ENCODE data around the gene DISC1. TPM values are rescaled to one million over a fixed set of nuclear protein-coding genes. Genes with fewer than 3 reads are reported as not detected.

The DISC1 gene
- total RNA-seq, 2 donors from 2014 or later = 8.0 to 9.4 TPM

GRCh38 chr1:231684356-231685244, 58.0 kb downstream of the DISC1 start:
- Histone ChIP-seq H3K9me3 (ENCODE audit: control insufficient read depth, low read length) (peaks cover 34% of the 10 kb centered on the region), H3K4me3 (ENCODE audit: low read length) (no peak overlapping the region), H3K4me1 (ENCODE audit: control insufficient read depth, insufficient read depth, low read length) (no peaks in the 10 kb centered on the region), H3K9ac (ENCODE audit: extremely low read depth, low read length, poor library complexity, severe bottlenecking) (no peak overlapping the region), H3K36me3 (ENCODE audit: control insufficient read depth, insufficient read depth, low read length) (no peaks in the 10 kb centered on the region), H3K27ac (ENCODE audit: low read depth, low read length) (no peak overlapping the region), H3K27me3 (ENCODE audit: control insufficient read depth, insufficient read depth, low read length, poor library complexity, severe bottlenecking) (no peaks in the 10 kb centered on the region)
- DNase-seq = no peak
- 88 to 94% methylated on average over 10 to 12 of the region's 15 CpGs for WGBS, 2 experiments (ENCODE audit: insufficient coverage in 1 of 2, insufficient read length in 1 of 2)
- no peak for TF ChIP-seq CTCF (conservative IDR thresholded peaks at IDR 0.05)
- Mint-ChIP-seq H3K4me1 (peaks cover 6% of the 10 kb centered on the region), H3K4me3 (no peak overlapping the region), H3K27me3 (ENCODE audit: insufficient read depth) (no peaks in the 10 kb centered on the region), H3K27ac (no peak overlapping the region), H3K36me3 (ENCODE audit: low read depth) (peaks cover 19% of the 10 kb centered on the region), H3K9me3 (peaks cover 40% of the 10 kb centered on the region)

- H3K4me3 Mint-ChIP-seq = no peak overlapping the region
- Histone ChIP-seq H3K9ac (ENCODE audit: extremely low read depth, low read length, poor library complexity, severe bottlenecking) (no peak overlapping the region), H3K27me3 (ENCODE audit: control insufficient read depth, insufficient read depth, low read length, poor library complexity, severe bottlenecking) (no peaks in the 10 kb centered on the region), H3K9me3 (ENCODE audit: control insufficient read depth, low read length) (peaks cover 34% of the 10 kb centered on the region), H3K4me3 (ENCODE audit: low read length) (no peak overlapping the region), H3K27ac (ENCODE audit: low read depth, low read length) (no peak overlapping the region), H3K36me3 (ENCODE audit: control insufficient read depth, insufficient read depth, low read length) (no peaks in the 10 kb centered on the region), H3K4me1 (ENCODE audit: control insufficient read depth, insufficient read depth, low read length) (peaks cover 7% of the 10 kb centered on the region)
- peaks cover 40% of the 10 kb centered on the region for H3K9me3 Mint-ChIP-seq
- WGBS, 2 experiments (ENCODE audit: insufficient coverage in 1 of 2, insufficient read length in 1 of 2) = 90 to 100% methylated on average over 2 to 4 of the region's 4 CpGs
- no peak for DNase-seq
- H3K4me1 Mint-ChIP-seq = peaks cover 21% of the 10 kb centered on the region
- peaks cover 19% of the 10 kb centered on the region for H3K36me3 Mint-ChIP-seq (ENCODE audit: low read depth)
- no peak overlapping the region for H3K27ac Mint-ChIP-seq
- TF ChIP-seq CTCF (conservative IDR thresholded peaks at IDR 0.05) = no peak
- H3K27me3 Mint-ChIP-seq (ENCODE audit: insufficient read depth) = no peaks in the 10 kb centered on the region
These were observed 59.8 kb downstream of the DISC1 start for GRCh38 chr1:231686384-231686783.

- Mint-ChIP-seq H3K27ac (no peak overlapping the region), H3K4me3 (no peak overlapping the region), H3K36me3 (ENCODE audit: low read depth) (peaks cover 19% of the 10 kb centered on the region), H3K4me1 (peaks cover 20% of the 10 kb centered on the region), H3K9me3 (peaks cover 40% of the 10 kb centered on the region), H3K27me3 (ENCODE audit: insufficient read depth) (no peaks in the 10 kb centered on the region)
- DNase-seq = no peak
- no peak for TF ChIP-seq CTCF (conservative IDR thresholded peaks at IDR 0.05)
- H3K27me3 ChIP-seq (ENCODE audit: control insufficient read depth, insufficient read depth, low read length, poor library complexity, severe bottlenecking) = no peaks in the 10 kb centered on the region
- WGBS, 2 experiments (ENCODE audit: insufficient coverage in 1 of 2, insufficient read length in 1 of 2) = 89 to 92% methylated on average over 3 to 4 of the region's 4 CpGs
- no peak overlapping the region for H3K27ac ChIP-seq (ENCODE audit: low read depth, low read length)
- no peak overlapping the region for H3K9ac ChIP-seq (ENCODE audit: extremely low read depth, low read length, poor library complexity, severe bottlenecking)
- H3K4me1 ChIP-seq (ENCODE audit: control insufficient read depth, insufficient read depth, low read length) = peaks cover 7% of the 10 kb centered on the region
- H3K36me3 ChIP-seq (ENCODE audit: control insufficient read depth, insufficient read depth, low read length) = no peaks in the 10 kb centered on the region
- H3K9me3 ChIP-seq (ENCODE audit: control insufficient read depth, low read length) = peaks cover 34% of the 10 kb centered on the region
- H3K4me3 ChIP-seq (ENCODE audit: low read length) = no peak overlapping the region
These were observed 62.4 kb downstream of the DISC1 start for GRCh38 chr1:231688989-231689388.
